OCI-LY7 (cell line): Measurements from ENCODE around the gene CCDC57. TPM values are rescaled to one million over a fixed set of nuclear protein-coding genes. Genes with fewer than 3 reads are reported as not detected.
"Not testable (repeated sequence)": the region's sequence is repeated elsewhere in the genome, so short reads cannot be mapped to it uniquely, and the experiment has no call there.

Experiments used
- BruUV-seq: library from RNA; stranded (reverse); fragments of 400-500 nt; replicated peaks from 2 replicates; lab custom pipeline; 2021; lab: Mats Ljungman, UMichigan
- CTCF ChIA-PET: fragments of 300-600 bp; sonication (Branson Sonifier 250); formaldehyde crosslinking; loops from one replicate; lab custom pipeline; 2022; ENCODE audit warnings: antibody characterized with exemption; ENCODE audit not compliant: unreplicated experiment; lab: Charles Lee
- POLR2A ChIA-PET: fragments of 300-600 bp; sonication (Branson Sonifier 250); formaldehyde crosslinking; loops from one replicate; lab custom pipeline; 2022; ENCODE audit warnings: antibody characterized with exemption; lab: Charles Lee
- DNase-seq: peaks from one replicate; pipeline ENCODE4 v3.0.0-alpha.2; 2015; ENCODE audit warnings: low spot score
- H2AFZ ChIP-seq: fragments of 200-600 bp; sonication (generic), shearing (Covaris generic); 2 replicates; pipeline ENCODE4 v1.6.1; 2014; ENCODE audit warnings: mild to moderate bottlenecking, antibody characterized with exemption, low read length, moderate library complexity
- H3K27ac ChIP-seq: fragments of 200-600 bp; sonication (generic); 2 replicates; pipeline ENCODE4 v1.5.1; 2014; ENCODE audit warnings: mixed run types, low read depth, mild to moderate bottlenecking, moderate library complexity, low read length, inconsistent platforms; ENCODE audit not compliant: poor library complexity, severe bottlenecking
- H3K36me3 ChIP-seq: fragments of 200-600 bp; sonication (generic); 2 replicates; pipeline ENCODE4 v1.6.1; 2014; ENCODE audit warnings: mild to moderate bottlenecking, antibody characterized with exemption, low read length, moderate library complexity, mixed read lengths; ENCODE audit not compliant: insufficient read depth
- H3K4me1 ChIP-seq: fragments of 200-600 bp; sonication (generic); 2 replicates; pipeline ENCODE4 v1.5.1; 2014; ENCODE audit warnings: mild to moderate bottlenecking, low read length; ENCODE audit not compliant: insufficient read depth, poor library complexity, severe bottlenecking
- H3K4me2 ChIP-seq: fragments of 200-600 bp; sonication (generic); 2 replicates; pipeline ENCODE4 v1.6.1; 2014; ENCODE audit warnings: mild to moderate bottlenecking, low read length
- H3K4me3 ChIP-seq: fragments of 200-600 bp; sonication (generic); 2 replicates; pipeline ENCODE4 v1.5.1; 2014; ENCODE audit warnings: mild to moderate bottlenecking, low read depth, low read length; ENCODE audit not compliant: poor library complexity, severe bottlenecking
- H3K79me2 ChIP-seq: fragments of 200-600 bp; sonication (generic); 2 replicates; pipeline ENCODE4 v1.6.1; 2016; ENCODE audit warnings: low read depth, mild to moderate bottlenecking, low read length, moderate library complexity, mixed read lengths; ENCODE audit not compliant: insufficient read depth
- H3K9me2 ChIP-seq: fragments of 200-600 bp; sonication (generic); 2 replicates; pipeline ENCODE4 v1.6.1; 2016; ENCODE audit warnings: mild to moderate bottlenecking, low read length, mixed read lengths; ENCODE audit not compliant: insufficient read depth
- H3K9me3 ChIP-seq: fragments of 200-600 bp; sonication (generic); 2 replicates; pipeline ENCODE4 v1.6.1; 2014; ENCODE audit warnings: mild to moderate bottlenecking, mixed run types, low read length, mixed read lengths
- H4K20me1 ChIP-seq: fragments of 200-600 bp; sonication (generic); 2 replicates; pipeline ENCODE4 v1.6.1; 2014; ENCODE audit warnings: mild to moderate bottlenecking, antibody characterized with exemption, low read length, moderate library complexity, mixed read lengths; ENCODE audit not compliant: insufficient read depth
- CTCF ChIP-seq: fragments of 200-600 bp; sonication (generic); conservative IDR thresholded peaks from 2 replicates; pipeline ENCODE4 v1.5.1; 2014; ENCODE audit warnings: mild to moderate bottlenecking, antibody characterized with exemption, low read length, moderate library complexity, mixed read lengths
- EZH2phosphoT487 ChIP-seq: fragments of 200-600 bp; sonication (generic); IDR thresholded peaks from 2 replicates; pipeline ENCODE4 v1.6.1; 2018; ENCODE audit warnings: low read depth, borderline replicate concordance, mild to moderate bottlenecking, mixed run types, antibody characterized with exemption, low read length, moderate library complexity, mixed read lengths
- intact Hi-C: fragments of 100-400 bp; cut with micrococcal nuclease; formaldehyde crosslinking; loops from one replicate; pipeline ENCODE4 v1.10.0; 2022; ENCODE audit not compliant: unreplicated experiment
- total RNA-seq, 2 experiments: library from RNA; depleted of rRNA in 1 of 2; stranded (reverse); fragments of >200 nt in 1 of 2; shearing (Covaris generic) in 1 of 2; gene quantifications; 2 replicates each; pipeline ENCODE4 v1.2.3, GENCODE V29; 2014 to 2022

CCDC57 gene
- total RNA-seq, 2 experiments from 2014 or later = 34.5 to 58.7 TPM

- H3K9me2 ChIP-seq, CTCF ChIA-PET, intact Hi-C loops, H3K4me3 ChIP-seq, DNase-seq, H3K4me2 ChIP-seq, H4K20me1 ChIP-seq, H3K79me2 ChIP-seq, H3K4me1 ChIP-seq, BruUV-seq, H2AFZ ChIP-seq, H3K27ac ChIP-seq: not testable (repeated sequence)
- peaks cover 11% of the 10 kb centered on the region for H3K9me3 ChIP-seq
- peaks cover 98% of the 10 kb centered on the region for H3K36me3 ChIP-seq
- POLR2A ChIA-PET = interaction anchor here (0.7 kb wide), 1 partner anchor 64 kb away, joined by 3 read pairs; no protein-coding TSS in a partner anchor
Observed at GRCh38 chr17:82259972-82260961, 47.6 kb upstream of the CCDC57 start.

- intact Hi-C loops = no loop called here
- DNase-seq = no peak
- CTCF ChIA-PET = no interaction called here
Observed at GRCh38 chr17:82258555-82258954, 45.9 kb upstream of the CCDC57 start.

GRCh38 chr17:82257473-82257872 is 44.8 kb upstream of the CCDC57 start:
- Histone ChIP-seq H3K9me3 (peaks cover 11% of the 10 kb centered on the region), H3K4me2 (no peak overlapping the region), H3K4me3 (no peak overlapping the region), H3K27ac (no peak overlapping the region), H3K36me3 (peaks cover 90% of the 10 kb centered on the region), H2AFZ (no peak overlapping the region), H4K20me1 (no peaks in the 10 kb centered on the region), H3K9me2 (no peaks in the 10 kb centered on the region), H3K79me2 (peaks cover 10% of the 10 kb centered on the region; the same call in 1 of the 2 replicates), H3K4me1 (no peaks in the 10 kb centered on the region)
- intact Hi-C loops = no loop called here
- DNase-seq = peak; percentile 74
- no TSS peak for BruUV-seq
- CTCF ChIA-PET = no interaction called here
- TF ChIP-seq EZH2phosphoT487 = no peak
- peak; percentile 65 for TF ChIP-seq CTCF
- POLR2A ChIA-PET = interaction anchor here (0.6 kb wide), 1 partner anchor 986 kb away, joined by 5 read pairs; no protein-coding TSS in a partner anchor

More at GRCh38 chr17:82258555-82258954, 45.9 kb upstream of the CCDC57 start:
- BruUV-seq = no TSS peak
- POLR2A ChIA-PET = no interaction called here
- no peaks in the 10 kb centered on the region for H4K20me1 ChIP-seq
- no peak overlapping the region for H3K27ac ChIP-seq
- TF ChIP-seq EZH2phosphoT487 (no peak), CTCF (no peak)
- no peak overlapping the region for H2AFZ ChIP-seq
- H3K4me2 ChIP-seq = no peak overlapping the region
- peaks cover 90% of the 10 kb centered on the region for H3K36me3 ChIP-seq
- H3K9me2 ChIP-seq = no peaks in the 10 kb centered on the region
- no peaks in the 10 kb centered on the region for H3K4me1 ChIP-seq
- peaks cover 10% of the 10 kb centered on the region; the same call in 1 of the 2 replicates for H3K79me2 ChIP-seq
- H3K4me3 ChIP-seq = no peak overlapping the region
- peaks cover 11% of the 10 kb centered on the region for H3K9me3 ChIP-seq
